Glomerular endothelial cell (primary cell): ENCODE measurements around the gene TFEB. TPM values are rescaled to one million over a fixed set of nuclear protein-coding genes. Genes with fewer than 3 reads are reported as not detected.

Source experiments
- DNase-seq: peaks from one replicate; pipeline ENCODE4 v3.0.0-alpha.2; 2011; ENCODE audit warnings: low read depth, low spot score; ENCODE audit errors: extremely low read depth
- total RNA-seq: library from RNA; depleted of rRNA; stranded (reverse); fragments of >200 nt; gene quantifications from 2 replicates; pipeline ENCODE4 v1.2.3, GENCODE V29; 2015

TFEB gene
- total RNA-seq, 1 donor from 2014 or later = 4.4 TPM

GRCh38 chr6:41708856-41709255 is 26.6 kb downstream of the TFEB start:
- DNase-seq = no peak

GRCh38 chr6:41707565-41708200 is 27.7 kb downstream of the TFEB start:
- DNase-seq = no peak

- no peak for DNase-seq
Measured at GRCh38 chr6:41706876-41707564, 28.4 kb downstream of the TFEB start.

GRCh38 chr6:41705996-41706835 is 29.2 kb downstream of the TFEB start:
- DNase-seq = no peak

- DNase-seq = no peak
Measured at GRCh38 chr6:41705311-41705995, 30.0 kb downstream of the TFEB start.

GRCh38 chr6:41704656-41705310 is 30.6 kb downstream of the TFEB start:
- no peak for DNase-seq

GRCh38 chr6:41704028-41704427 is 31.4 kb downstream of the TFEB start:
- DNase-seq = no peak

- no peak for DNase-seq
Measured at GRCh38 chr6:41702771-41703494, 32.5 kb downstream of the TFEB start.

GRCh38 chr6:41702089-41702745 is 33.2 kb downstream of the TFEB start:
- no peak for DNase-seq

- DNase-seq = no peak
Measured at GRCh38 chr6:41700463-41701347, 34.7 kb downstream of the TFEB start.

GRCh38 chr6:41699063-41699462 is 36.3 kb downstream of the TFEB start:
- DNase-seq = no peak

- DNase-seq = peak; percentile 16
Measured at GRCh38 chr6:41697861-41698781, 37.3 kb downstream of the TFEB start.

GRCh38 chr6:41696788-41697187 is 38.6 kb downstream of the TFEB start:
- no peak for DNase-seq

GRCh38 chr6:41695825-41696224 is 39.6 kb downstream of the TFEB start:
- DNase-seq = no peak

GRCh38 chr6:41694815-41695526 is 40.4 kb downstream of the TFEB start:
- no peak for DNase-seq
